Mesothelial cell of epicardium (in vitro differentiated cells): ENCODE measurements around the gene C2CD3. TPM values are rescaled to one million over a fixed set of nuclear protein-coding genes. Genes with fewer than 3 reads are reported as not detected.

Experiments used
- DNase-seq, 2 experiments: peaks; one replicate each; pipeline ENCODE4 v3.0.0; 2021; ENCODE audit warnings: low spot score in 2 of 2; ENCODE audit not compliant: unreplicated experiment in 2 of 2
- H3K27ac Mint-ChIP-seq: 2 replicates; pipeline ENCODE4 v1.8.0; 2021; ENCODE audit warnings: mixed read lengths
- H3K27me3 Mint-ChIP-seq: 2 replicates; pipeline ENCODE4 v1.8.0; 2021; ENCODE audit warnings: low read depth, mixed read lengths
- H3K36me3 Mint-ChIP-seq: 2 replicates; pipeline ENCODE4 v1.8.0; 2021; ENCODE audit warnings: mixed read lengths
- H3K4me1 Mint-ChIP-seq: 2 replicates; pipeline ENCODE4 v1.8.0; 2021; ENCODE audit warnings: mixed read lengths
- H3K4me3 Mint-ChIP-seq: 2 replicates; pipeline ENCODE4 v1.8.0; 2021; ENCODE audit warnings: mild to moderate bottlenecking, moderate library complexity, mixed read lengths
- H3K9me3 Mint-ChIP-seq: 2 replicates; pipeline ENCODE4 v1.8.0; 2021; ENCODE audit warnings: mixed read lengths
- total RNA-seq: library from RNA; stranded (reverse); gene quantifications from 3 replicates; pipeline ENCODE4 v1.2.1, GENCODE V29; 2021
- TF ChIP-seq, protein P1 (sequence below): fragments of 200-600 bp; sonication (generic); IDR thresholded peaks from one replicate; pipeline ENCODE4 v1.5.0; 2021; ENCODE audit warnings: antibody characterized with exemption; ENCODE audit not compliant: unreplicated experiment

C2CD3 gene
- total RNA-seq, 1 donor from 2014 or later: 34.8 TPM

DNA sequence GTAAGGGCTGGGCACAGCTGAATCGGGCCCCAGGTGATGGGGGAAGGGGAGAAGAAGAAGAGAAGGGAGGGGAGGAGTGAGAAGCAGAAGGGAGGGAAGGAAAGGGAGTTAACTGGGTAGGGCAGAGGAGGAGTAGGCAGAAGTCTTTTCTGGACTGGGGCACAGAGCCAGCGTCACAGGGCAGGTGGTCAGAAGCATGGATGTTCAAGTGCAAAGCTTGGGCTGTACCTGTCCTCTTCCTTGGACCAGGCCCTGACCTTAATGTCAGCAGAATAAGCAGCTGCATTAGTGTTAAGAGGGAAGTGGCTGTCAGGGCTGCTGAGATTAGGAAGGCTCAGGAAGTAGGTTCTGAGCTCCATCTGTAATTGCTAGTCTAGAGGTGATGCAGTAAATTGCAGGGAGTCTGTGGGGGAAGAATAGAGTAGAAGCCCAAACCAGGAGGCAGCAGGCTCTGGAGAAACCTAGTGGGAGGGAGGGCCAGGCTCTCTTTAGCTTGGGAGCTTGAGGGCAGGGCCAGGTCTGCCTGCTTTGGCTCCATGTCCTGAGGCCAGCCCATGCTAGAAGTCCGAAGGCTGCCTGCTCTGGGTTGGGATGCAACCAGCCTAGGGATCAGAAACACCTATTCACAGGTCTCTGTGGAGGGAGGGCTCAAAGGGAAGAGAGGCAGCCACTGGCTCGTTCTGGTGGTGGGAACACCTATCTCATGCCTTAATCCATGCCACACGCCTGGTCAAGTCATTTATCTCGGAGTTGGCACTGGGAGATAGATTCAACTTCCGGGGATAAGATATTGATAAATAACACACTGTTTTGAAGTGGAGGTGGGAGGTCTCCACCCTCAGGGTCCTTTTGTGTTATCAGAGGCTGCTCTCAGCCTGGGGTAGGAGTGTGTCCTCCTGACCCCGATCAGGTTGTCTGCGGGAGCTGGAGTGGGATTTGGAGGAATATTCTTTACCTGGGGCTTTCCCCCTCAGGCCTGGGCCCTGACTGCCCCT, 160.2 kb downstream of the C2CD3 start:
- DNase-seq: no peak
- Mint-ChIP-seq H3K27me3 (no peaks in the 10 kb centered on the region), H3K4me3 (no peak overlapping the region), H3K27ac (no peak overlapping the region), H3K4me1 (peaks cover 22% of the 10 kb centered on the region), H3K36me3 (peaks cover 12% of the 10 kb centered on the region), H3K9me3 (no peaks in the 10 kb centered on the region)
- TF ChIP-seq, protein P1, sequence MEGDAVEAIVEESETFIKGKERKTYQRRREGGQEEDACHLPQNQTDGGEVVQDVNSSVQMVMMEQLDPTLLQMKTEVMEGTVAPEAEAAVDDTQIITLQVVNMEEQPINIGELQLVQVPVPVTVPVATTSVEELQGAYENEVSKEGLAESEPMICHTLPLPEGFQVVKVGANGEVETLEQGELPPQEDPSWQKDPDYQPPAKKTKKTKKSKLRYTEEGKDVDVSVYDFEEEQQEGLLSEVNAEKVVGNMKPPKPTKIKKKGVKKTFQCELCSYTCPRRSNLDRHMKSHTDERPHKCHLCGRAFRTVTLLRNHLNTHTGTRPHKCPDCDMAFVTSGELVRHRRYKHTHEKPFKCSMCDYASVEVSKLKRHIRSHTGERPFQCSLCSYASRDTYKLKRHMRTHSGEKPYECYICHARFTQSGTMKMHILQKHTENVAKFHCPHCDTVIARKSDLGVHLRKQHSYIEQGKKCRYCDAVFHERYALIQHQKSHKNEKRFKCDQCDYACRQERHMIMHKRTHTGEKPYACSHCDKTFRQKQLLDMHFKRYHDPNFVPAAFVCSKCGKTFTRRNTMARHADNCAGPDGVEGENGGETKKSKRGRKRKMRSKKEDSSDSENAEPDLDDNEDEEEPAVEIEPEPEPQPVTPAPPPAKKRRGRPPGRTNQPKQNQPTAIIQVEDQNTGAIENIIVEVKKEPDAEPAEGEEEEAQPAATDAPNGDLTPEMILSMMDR: no peak

DNA sequence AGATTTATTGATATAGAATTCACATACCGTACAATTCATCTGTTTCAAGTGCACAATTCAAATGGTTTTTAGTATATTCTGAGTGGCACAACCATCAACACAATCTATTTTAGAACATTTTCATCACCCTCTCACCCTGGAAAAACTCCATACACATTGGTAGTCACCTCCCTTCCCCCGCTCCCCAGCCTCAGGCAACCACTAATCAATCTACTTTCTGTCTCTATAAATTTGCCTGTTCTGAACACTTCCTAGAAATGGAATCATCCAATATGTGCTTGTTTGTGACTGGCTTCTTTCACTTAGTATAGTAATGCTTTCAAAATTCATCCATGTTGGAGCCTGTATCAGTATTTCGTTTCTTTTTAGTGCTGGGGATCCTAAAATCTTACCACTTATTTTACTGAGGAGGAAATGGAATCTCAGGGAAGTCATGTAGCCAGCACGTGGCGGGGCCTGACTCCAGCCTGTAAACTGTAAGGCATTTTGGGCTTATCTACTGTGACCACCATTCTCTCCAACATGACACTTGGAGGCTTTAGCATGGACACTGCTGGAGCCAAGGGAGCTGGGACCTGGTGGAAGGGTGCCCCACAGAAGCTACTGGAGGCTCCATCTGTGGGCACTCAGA, 161.0 kb downstream of the C2CD3 start:
- Mint-ChIP-seq H3K4me3 (no peak overlapping the region), H3K9me3 (no peaks in the 10 kb centered on the region), H3K4me1 (peaks cover 22% of the 10 kb centered on the region), H3K27me3 (no peaks in the 10 kb centered on the region), H3K27ac (no peak overlapping the region), H3K36me3 (peaks cover 9% of the 10 kb centered on the region)
- TF ChIP-seq, protein P1: no peak
- no peak for DNase-seq

DNA sequence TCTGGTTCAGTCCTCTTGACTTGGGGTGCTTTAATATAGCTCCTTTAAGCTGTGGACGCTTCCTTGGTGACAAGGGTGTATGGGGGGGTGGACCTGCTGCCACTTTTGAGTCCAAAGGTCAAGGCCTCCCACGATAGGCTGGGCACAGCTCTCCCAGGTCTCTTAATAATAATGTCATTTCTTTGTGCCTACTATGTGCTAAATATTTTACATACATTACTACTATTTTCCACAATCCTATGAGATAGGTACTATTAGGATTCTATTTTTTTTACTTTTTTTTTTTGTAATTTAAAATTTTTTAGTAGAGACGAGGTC, 161.6 kb downstream of the C2CD3 start:
- TF ChIP-seq, protein P1: no peak
- Mint-ChIP-seq H3K36me3 (peaks cover 9% of the 10 kb centered on the region), H3K4me1 (peaks cover 22% of the 10 kb centered on the region), H3K9me3 (no peaks in the 10 kb centered on the region), H3K4me3 (no peak overlapping the region), H3K27ac (no peak overlapping the region), H3K27me3 (no peaks in the 10 kb centered on the region)
- DNase-seq: no peak

DNA sequence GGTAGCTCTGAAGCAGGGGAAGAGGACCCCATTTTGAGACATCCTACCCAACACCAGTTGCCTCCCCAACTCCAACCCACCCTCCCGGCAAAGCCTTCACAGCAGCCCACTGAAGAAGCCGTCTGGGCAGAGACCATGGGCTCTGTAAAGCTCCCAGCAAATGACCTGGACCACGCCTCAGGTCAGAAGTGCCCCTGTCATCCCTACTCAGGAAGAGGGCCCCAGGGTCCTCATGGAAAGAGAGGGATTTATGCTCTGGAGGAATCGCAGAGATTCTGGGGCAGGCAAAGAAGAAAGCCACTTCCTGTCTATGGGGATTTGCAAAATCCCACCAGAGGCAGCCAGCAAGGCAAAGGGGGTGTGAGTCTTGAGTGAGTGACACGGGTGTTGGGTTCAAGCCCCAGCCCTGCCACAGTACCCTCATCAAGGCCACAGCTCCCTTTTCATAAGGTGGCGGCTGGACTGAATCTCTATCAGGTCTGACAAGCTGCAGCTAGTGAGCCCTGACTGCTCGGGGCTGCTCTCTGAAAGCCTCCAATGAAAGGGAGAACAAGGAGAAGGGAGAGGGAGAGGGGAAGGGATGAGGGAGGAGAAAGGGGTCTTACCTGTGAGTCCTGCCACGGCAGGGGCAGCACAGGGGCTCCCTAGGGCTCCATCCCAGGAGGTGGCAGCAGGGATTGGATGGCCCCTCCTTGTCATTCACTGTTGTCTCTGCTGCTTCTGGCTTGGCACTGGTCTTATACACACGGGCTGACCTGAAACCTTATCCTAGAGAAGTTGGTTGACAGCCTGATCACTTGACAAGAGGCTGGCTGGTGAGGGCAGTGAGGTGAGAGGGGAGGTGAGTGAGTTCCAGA, 162.2 kb downstream of the C2CD3 start, which contains the start of gene UCP3:
Gene UCP3, minus strand, starts transcription at position 713 of the 857 bp plus-strand sequence. CDS start 2,043 bp downstream, outside the sequence.
- Mint-ChIP-seq H3K4me1 (peaks cover 22% of the 10 kb centered on the region), H3K9me3 (no peaks in the 10 kb centered on the region), H3K4me3 (no peak within 1 kb of the TSS), H3K27ac (peak within 1 kb of the TSS; percentile 35), H3K27me3 (no peaks in the 10 kb centered on the region), H3K36me3 (peaks cover 13% of the 10 kb centered on the region)
- TF ChIP-seq, protein P1: no peak
- DNase-seq: no peak

DNA sequence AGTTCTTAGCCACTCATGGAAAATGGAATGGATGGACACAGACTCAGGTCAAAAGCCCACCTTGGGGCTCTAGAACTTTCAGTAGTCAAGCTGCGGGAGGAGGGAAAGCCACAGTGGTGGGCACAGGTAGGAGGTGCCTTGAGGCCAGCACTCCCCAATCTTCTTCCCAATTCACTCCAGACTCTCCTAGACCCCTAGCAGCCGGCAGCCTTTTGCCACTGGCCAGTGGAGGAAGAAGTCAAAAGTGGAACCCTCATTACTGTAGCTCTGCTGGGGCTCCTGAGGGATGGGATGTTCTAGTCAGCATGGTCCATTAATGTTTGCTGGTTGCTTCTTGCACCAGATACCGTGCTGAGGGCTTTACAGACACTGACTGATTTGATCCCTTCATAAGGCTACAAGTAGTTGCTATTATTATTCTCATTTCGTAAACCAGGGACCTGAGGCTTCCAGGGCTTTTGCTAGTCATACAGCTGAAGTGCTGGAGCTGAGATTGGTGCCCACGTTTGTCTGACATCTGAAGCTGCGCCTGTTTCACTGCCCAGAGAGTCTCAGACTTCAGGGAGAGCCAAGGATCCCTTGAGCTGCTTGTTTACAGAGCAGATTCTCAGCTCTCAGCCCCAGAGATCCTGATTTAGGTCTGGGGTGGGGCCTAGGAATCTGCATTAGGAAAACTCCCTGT, 163.0 kb downstream of the C2CD3 start:
- H3K9me3 Mint-ChIP-seq: no peaks in the 10 kb centered on the region

More for the DNA sequence above, 163.0 kb downstream of the C2CD3 start:
- TF ChIP-seq, protein P1: no peak
- no peaks in the 10 kb centered on the region for H3K27me3 Mint-ChIP-seq
- peaks cover 18% of the 10 kb centered on the region for H3K36me3 Mint-ChIP-seq
- no peak overlapping the region for H3K4me3 Mint-ChIP-seq
- H3K27ac Mint-ChIP-seq: no peak overlapping the region
- DNase-seq: no peak
- H3K4me1 Mint-ChIP-seq: peaks cover 22% of the 10 kb centered on the region
